ENCODE measurements around the gene FOSL1.

Gene FOSL1

GRCh38 chr11:65900125-65900898 is at the start of gene FOSL1:
Gene FOSL1, minus strand, starts transcription at chr11:65900388. Its CDS starts 49 bp downstream, at chr11:65900339.
- peak; percentile 94 for DNase-seq

DNA sequence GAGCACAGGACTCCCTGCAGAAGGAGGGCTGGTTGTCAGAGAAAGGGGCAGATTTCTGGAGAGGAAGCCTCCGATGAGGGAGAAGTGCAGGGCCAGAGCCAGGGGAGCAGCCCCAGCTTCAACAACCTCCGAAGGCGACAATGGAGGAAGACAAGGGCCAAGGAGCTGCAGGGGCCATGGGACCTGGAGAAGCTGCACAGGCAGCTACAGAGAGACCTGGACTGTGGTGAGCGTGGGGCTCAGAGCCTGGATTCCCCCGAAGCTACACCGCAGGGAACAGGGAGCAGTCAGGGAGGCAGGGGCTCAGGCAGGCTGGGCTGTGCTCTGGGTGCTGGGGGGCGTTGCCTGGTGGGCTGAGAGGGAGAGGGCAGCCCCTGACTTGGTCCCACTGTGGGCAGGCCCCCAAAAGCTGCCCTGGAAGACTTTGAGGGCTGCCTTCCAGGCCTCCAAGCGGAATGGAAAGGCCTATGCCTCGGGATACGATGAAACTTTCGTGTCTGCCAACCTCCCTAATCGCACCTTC is 47.5 kb upstream of the FOSL1 start:
- DNase-seq, result no peak

DNA sequence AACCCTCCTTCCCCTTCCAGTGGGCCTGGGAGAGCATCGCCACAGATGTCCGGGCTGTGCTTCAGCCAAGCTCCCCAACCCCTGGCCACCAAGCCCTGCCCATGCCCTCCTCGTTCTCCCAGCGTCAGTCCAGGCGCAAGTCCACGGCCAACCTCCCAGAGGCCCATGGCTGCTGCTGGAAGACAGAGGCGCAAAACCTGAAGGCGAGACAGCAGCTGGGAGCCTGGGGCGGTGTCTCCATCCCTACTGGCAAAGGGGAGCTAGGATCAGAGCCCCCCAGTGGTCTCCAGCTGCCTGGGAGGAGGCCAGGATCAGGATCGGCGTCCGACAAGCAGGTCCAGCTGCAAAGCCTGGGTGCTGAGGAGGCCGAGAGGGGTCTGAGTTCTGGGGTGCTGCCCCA is 46.9 kb upstream of the FOSL1 start:
- DNase-seq, result no peak

- DNase-seq, result no peak
These were observed 46.5 kb upstream of the FOSL1 start for GRCh38 chr11:65946655-65947054.

DNA sequence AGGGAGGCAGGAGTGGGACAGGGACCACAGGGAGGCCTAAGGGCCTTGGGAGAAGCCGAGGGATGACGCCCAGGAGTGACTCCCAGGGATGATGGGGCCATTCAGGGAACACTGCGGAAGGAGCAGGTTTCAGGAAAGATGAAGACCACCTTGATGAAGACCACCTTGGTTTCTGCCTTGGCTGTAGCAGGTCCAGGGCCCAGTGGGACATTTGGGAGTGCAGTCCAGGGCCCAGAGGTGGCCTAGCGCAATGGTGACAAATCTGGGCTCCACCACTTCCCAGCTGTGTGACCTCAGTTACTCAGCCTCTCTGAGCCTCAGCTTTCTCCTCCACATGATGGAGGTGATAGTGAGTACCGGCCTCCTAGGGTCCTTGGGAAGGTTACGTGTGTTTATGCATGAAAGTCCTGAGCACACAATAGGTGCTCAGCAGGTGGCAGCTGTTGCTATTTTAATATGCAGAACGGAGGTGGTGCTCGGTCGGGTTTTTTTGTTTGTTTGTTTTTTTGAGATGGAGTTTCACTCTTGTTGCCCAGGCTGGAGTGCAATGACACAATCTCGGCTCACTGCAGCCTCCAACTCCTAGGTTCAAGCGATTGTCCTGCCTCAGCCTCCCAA is 45.9 kb upstream of the FOSL1 start:
- DNase-seq, result no peak

- DNase-seq, result no peak
These were observed 45.3 kb upstream of the FOSL1 start, which contains the start of gene TSGA10IP for GRCh38 chr11:65945430-65945911. Gene TSGA10IP, plus strand, starts transcription at chr11:65945480. Its CDS starts 196 bp downstream, at chr11:65945676.

DNA sequence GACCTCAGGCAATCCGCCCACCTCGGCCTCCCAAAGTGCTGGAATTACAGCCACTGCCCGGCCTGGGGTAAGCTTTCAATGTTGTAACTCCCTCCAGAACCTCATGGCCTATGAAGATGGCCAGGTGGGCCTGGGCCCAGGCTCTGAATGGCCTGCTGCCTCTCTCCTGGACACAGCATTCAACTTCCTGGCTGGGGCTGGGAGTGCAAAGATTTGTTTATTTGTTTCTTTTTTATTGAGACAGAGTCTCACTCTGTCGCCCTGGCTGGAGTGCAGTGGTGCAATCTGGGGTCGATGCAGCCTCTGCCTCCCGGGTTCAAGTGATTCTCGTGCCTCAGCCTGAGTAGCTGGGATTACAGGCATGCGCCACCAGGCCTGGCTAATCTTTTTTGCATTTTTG is 44.6 kb upstream of the FOSL1 start:
- DNase-seq, result no peak

DNA sequence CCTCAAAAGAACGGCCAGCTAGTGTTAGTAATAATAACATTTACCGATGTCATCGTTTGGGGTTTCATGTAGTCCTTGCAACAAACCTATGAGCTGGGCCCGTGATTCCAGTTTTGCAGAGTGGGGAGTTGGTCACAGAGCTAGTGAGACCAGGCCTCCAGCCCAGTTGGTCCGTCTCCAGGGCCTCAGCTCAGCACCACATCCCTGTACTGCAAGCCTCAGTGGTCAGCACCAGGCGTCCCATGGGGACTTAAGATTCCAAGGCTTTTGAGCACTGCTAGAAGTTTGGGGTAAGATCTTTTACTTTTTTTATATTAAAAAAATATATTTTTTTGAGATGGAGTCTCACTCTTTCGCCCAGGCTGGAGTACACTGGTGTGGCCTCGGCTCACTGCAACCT is 44.0 kb upstream of the FOSL1 start:
- DNase-seq, result no peak

GRCh38 chr11:65942531-65942930 is 42.3 kb upstream of the FOSL1 start:
- DNase-seq, result no peak

GRCh38 chr11:65941720-65942310 is 41.6 kb upstream of the FOSL1 start:
- no peak for DNase-seq

DNA sequence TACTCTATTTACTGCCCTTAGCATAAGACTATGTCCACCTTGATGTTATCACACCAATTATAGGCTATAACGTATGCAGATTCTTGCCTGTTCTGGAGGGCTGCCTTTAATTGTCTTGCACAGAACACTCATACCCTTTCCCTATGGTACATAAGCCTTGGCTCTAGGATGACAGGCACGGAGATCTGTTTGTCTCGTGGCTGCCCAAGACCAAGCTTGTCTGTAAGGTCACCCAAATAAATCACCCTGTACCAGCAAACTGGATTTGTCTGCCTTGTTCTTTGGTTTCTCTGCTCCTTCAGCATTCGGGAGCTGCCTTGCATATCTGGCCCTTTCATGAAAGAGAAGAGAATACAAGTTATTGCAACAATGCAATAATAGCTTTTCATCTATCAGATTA is 37.6 kb upstream of the FOSL1 start:
- DNase-seq, result no peak

GRCh38 chr11:65934014-65934413 is 33.8 kb upstream of the FOSL1 start:
- DNase-seq, result no peak

DNA sequence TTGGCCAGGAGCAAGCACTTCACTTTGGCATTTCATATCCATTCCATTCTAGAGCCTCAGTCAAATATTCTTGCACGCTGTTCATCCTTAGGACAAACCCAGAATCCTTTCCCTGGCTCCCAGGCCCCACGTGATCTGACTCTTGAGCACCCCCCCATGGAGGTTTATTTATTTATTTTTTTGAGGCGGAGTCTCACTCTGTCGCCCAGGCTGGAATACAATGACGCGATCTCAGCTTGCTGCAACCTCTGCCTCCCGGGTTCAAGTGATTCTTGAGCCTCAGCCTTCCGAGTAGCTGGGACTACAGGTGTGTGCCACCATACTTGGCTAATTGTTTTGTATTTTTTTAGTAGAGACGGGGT is 32.4 kb upstream of the FOSL1 start:
- DNase-seq, result no peak

GRCh38 chr11:65931773-65932557 is 31.8 kb upstream of the FOSL1 start:
- DNase-seq, result no peak

DNA sequence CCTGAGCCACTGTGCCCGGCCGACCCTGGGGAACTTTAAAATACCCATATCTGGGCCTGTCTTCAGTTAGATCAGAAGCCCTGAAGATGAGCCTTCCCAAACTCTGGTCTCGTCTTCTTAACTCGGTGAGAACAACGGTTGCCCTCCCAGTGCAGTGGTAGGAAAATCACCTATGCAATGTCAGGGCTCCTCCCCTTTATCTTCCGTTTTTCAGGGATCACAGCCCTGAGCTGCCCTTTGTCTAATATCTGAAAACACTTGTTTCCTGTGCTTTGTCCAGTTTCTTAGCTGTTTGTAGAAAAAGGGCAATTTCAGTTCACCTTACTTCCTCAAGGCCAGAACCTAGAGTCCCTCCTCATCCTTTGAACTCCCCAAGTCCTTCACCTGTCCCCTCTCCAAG is 28.5 kb upstream of the FOSL1 start:
- no peak for DNase-seq

DNA sequence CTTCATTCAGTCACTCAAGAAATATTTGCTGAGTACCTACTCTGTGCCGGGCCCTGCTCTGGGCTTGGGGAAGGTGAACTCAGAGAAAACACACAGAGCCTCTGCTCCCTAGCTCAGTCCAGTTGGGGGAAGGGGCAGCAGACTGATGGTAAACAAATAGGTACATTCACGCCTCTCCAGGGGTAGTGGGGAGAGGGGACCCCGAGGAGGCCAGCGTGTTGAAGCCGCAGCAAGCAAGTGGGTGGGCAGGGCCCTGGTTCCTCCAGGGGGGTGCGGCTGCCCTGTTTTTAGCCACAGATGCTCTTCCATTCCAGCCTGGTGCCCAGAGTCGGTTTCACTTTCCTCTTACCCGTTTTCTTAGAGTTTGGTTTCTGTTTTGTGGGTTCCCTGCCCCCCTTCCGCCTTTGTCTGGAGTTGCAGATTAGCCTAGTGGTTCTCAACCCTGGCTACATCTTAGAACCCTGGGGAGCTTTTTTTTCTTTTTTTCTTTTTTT is 27.8 kb upstream of the FOSL1 start:
- peak; percentile 72 for DNase-seq

DNA sequence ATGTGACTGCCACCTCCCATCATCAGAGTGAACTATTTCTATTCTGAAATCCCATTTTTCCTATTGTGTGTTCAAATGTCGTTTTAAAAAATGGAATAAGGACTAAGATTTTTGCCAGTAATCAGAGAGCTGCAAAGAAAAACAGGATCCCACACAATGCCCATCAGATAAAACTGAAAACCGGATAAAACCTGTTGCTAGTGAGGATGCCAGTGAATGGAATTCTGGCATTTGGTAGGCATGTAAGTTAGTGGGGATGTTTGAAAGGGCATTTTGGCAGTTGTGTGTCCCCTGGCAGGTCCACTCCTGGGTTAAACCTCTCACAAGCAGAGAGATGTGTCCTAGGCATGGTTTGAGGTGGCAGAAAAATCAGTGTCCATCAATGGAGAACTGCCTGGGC is 25.2 kb upstream of the FOSL1 start:
- DNase-seq, result no peak

DNA sequence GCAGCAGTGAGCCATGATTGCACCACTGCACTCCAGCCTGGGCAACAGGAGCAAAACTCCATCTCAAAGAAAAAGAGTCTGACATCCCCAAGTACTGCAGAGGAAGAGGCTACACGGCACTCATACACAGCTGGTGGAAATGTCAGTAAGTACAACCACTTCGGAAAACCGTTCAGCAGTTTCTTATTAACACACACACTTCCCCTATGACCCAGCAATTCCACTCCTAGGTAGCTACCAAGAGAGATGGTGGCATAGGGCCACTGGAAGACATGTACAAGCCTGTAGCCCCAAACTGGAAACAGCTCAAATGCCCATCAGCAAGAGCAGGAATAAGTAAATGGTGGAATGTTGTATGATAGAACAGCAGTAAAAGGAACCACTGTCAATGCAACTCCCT is 22.4 kb upstream of the FOSL1 start:
- no peak for DNase-seq

GRCh38 chr11:65921876-65922275 is 21.7 kb upstream of the FOSL1 start:
- DNase-seq, result no peak

DNA sequence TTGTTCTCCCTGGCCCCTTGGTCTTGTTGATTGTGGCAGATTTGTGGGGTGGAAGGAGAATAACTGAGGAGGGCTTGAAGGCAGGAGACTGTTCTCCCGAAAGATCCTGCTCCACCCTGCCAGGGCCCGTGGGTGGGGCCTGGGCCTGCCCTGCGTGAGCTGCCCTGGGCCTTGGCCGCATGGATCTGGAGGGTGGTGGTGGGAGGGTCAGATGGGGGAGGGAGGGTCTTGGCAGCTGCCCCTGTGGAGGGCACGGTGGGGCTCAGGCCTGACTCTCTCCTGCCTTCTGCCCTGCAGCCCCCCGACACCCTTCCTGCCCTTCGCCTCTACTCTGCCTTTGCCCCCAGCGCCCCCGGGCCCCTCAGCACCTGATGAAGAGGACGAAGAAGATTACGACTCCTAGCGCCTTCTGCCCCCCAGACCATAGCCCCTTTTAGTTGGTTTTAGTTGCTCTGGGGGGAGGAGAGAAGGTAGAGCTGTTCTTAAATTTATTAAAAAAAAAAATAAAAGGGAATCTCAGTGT is 20.9 kb upstream of the FOSL1 start:
- DNase-seq, result no peak

- DNase-seq, result no peak
These were observed 20.2 kb upstream of the FOSL1 start for GRCh38 chr11:65920372-65920802.

- DNase-seq, result peak; percentile 65
These were observed 19.6 kb upstream of the FOSL1 start for GRCh38 chr11:65919573-65920371.
